Vein endothelial cell (primary cell): ENCODE data around the gene PCP4L1. TPM values are rescaled to one million over a fixed set of nuclear protein-coding genes. Genes with fewer than 3 reads are reported as not detected.

Experiments used
- total RNA-seq: library from RNA; depleted of rRNA; stranded (reverse); fragments of >200 nt; gene quantifications from 2 replicates; pipeline ENCODE4 v1.2.3, GENCODE V29; 2012

The PCP4L1 gene
- not detected in 2 replicates for total RNA-seq

GRCh38 chr1:161258439-161259344 lies at the start of gene PCP4L1:
Gene PCP4L1 (plus strand): TSS chr1:161258745. CDS start chr1:161258975, 230 bp downstream.

GRCh38 chr1:161215076-161215475 lies 43.5 kb upstream of the PCP4L1 start, which contains the start of gene FCER1G:
Gene FCER1G (plus strand): TSS chr1:161215295. CDS start chr1:161215322, 27 bp downstream.

GRCh38 chr1:161225534-161226319 lies 32.8 kb upstream of the PCP4L1 start, which contains the start of gene TOMM40L:
Gene TOMM40L (plus strand): TSS chr1:161226060. CDS start chr1:161226490, 430 bp downstream.

GRCh38 chr1:161238039-161238473 lies 20.5 kb upstream of the PCP4L1 start, which contains the start of gene NR1I3:
Gene NR1I3 (minus strand): TSS chr1:161238203. CDS start chr1:161236565, 1,638 bp downstream.

GRCh38 chr1:161309868-161310267 lies 51.3 kb downstream of the PCP4L1 start, which contains the start of gene MPZ:
Gene MPZ (minus strand): TSS chr1:161309968. CDS start chr1:161309905, 63 bp downstream.

GRCh38 chr1:161314201-161314981 lies 55.8 kb downstream of the PCP4L1 start, which contains the start of gene SDHC:
Gene SDHC (plus strand): TSS chr1:161314381. CDS start chr1:161314406, 25 bp downstream.

Other genes starting within 250 kb of the PCP4L1 start
- gene F11R, start 237.6 kb upstream of the PCP4L1 start, total RNA-seq, result 144 and 239 TPM in 2 replicates
- 2.4 and 3.6 TPM in 2 replicates for gene TSTD1, start 219.8 kb upstream of the PCP4L1 start, total RNA-seq
- gene USF1, start 212.8 kb upstream of the PCP4L1 start, total RNA-seq, result 72.8 and 82.5 TPM in 2 replicates
- not detected in 2 replicates for gene ARHGAP30, start 188.9 kb upstream of the PCP4L1 start, total RNA-seq
- gene NECTIN4, start 169.2 kb upstream of the PCP4L1 start, total RNA-seq, result under 0.01 and 0.65 TPM in 2 replicates
- 0.86 and 1.3 TPM in 2 replicates for gene KLHDC9, start 160.4 kb upstream of the PCP4L1 start, total RNA-seq
- 34.3 and 40.9 TPM in 2 replicates for gene PFDN2, start 140.7 kb upstream of the PCP4L1 start, total RNA-seq
- gene NIT1, start 140.6 kb upstream of the PCP4L1 start, total RNA-seq, result 11.8 and 13.9 TPM in 2 replicates
- 43.8 and 45.7 TPM in 2 replicates for gene DEDD, start 126.1 kb upstream of the PCP4L1 start, total RNA-seq
- gene UFC1, start 104.8 kb upstream of the PCP4L1 start, total RNA-seq, result 105 and 120 TPM in 2 replicates
- gene USP21, start 99.2 kb upstream of the PCP4L1 start, total RNA-seq, result 5.9 and 6.2 TPM in 2 replicates
- 15.6 and 15.7 TPM in 2 replicates for gene PPOX, start 92.3 kb upstream of the PCP4L1 start, total RNA-seq
- gene B4GALT3, start 81.2 kb upstream of the PCP4L1 start, total RNA-seq, result 37.6 and 39.5 TPM in 2 replicates
- 14.0 and 44.2 TPM in 2 replicates for gene ADAMTS4, start 59.7 kb upstream of the PCP4L1 start, total RNA-seq
- 98.6 and 115 TPM in 2 replicates for gene NDUFS2, start 56.4 kb upstream of the PCP4L1 start, total RNA-seq
- gene FCER1G, start 43.5 kb upstream of the PCP4L1 start, total RNA-seq, result not detected in 2 replicates
- gene APOA2, start 35.1 kb upstream of the PCP4L1 start, total RNA-seq, result not detected in 2 replicates
- gene TOMM40L, start 32.7 kb upstream of the PCP4L1 start, total RNA-seq, result 16.0 and 18.2 TPM in 2 replicates
- not detected in 2 replicates for gene NR1I3, start 20.5 kb upstream of the PCP4L1 start, total RNA-seq
- 0.33 and 0.86 TPM in 2 replicates for gene MPZ, start 51.2 kb downstream of the PCP4L1 start, total RNA-seq
- gene SDHC, start 55.6 kb downstream of the PCP4L1 start, total RNA-seq, result 26.1 and 65.9 TPM in 2 replicates
- not detected in 2 replicates for gene CFAP126, start 109.1 kb downstream of the PCP4L1 start, total RNA-seq
- gene FCGR2A, start 246.7 kb downstream of the PCP4L1 start, total RNA-seq, result under 0.01 and 0.10 TPM in 2 replicates